HepG2 (cell line): ENCODE measurements around the gene AHCYL2. TPM values are rescaled to one million over a fixed set of nuclear protein-coding genes. Genes with fewer than 3 reads are reported as not detected.

Experiments
- ATAC-seq: fragments of 200-7000 bp; cut with Tn5 transposase; 3 replicates; pipeline ENCODE4 v1.9.1; 2020; ENCODE audit warnings: mild to moderate bottlenecking, moderate library complexity
- BruUV-seq: library from RNA; stranded (reverse); fragments of 400-500 nt; replicated peaks from 2 replicates; lab custom pipeline; 2021; lab: Mats Ljungman, UMichigan
- CTCF ChIA-PET: fragments of 300-600 bp; formaldehyde crosslinking; extraction: SDS; loops from one replicate; lab custom pipeline; 2021; ENCODE audit warnings: low total read pairs, inconsistent platforms, low intra/inter-chr PET ratio; lab: Yijun Ruan, JAX
- POLR2A ChIA-PET: fragments of 350-600 bp; sonication (Branson Sonifier 250); formaldehyde crosslinking; loops from one replicate; lab custom pipeline; 2020; ENCODE audit warnings: antibody characterized with exemption, inconsistent platforms; lab: Yijun Ruan, JAX
- DNase-seq: peaks from one replicate; pipeline ENCODE4 v3.0.0-alpha.2; 2015; ENCODE audit warnings: low spot score
- FAIRE-seq: peaks from 3 replicates; lab custom pipeline; 2011; peaks lifted over from hg19 to GRCh38; lab: Jason Lieb, UNC
- H2AFZ ChIP-seq: one replicate; pipeline ENCODE4 v1.6.1; 2011; ENCODE audit warnings: low read length, inconsistent platforms
- H3K27ac ChIP-seq: fragments of 300-600 bp; 3 replicates; pipeline ENCODE4 v1.8.0; 2011; ENCODE audit warnings: mixed run types, mild to moderate bottlenecking, mixed read lengths, low read length, inconsistent platforms; ENCODE audit not compliant: insufficient read depth; ENCODE audit errors: extremely low read length
- H3K27me3 ChIP-seq, 2 experiments: fragments of 200-600 bp in 1 of 2; 2 replicates in 1 of 2; 3 replicates in 1 of 2; pipeline versions ENCODE4 v1.6.0 to v1.8.0; 2011; ENCODE audit warnings: low read length in 2 of 2, mild to moderate bottlenecking in 2 of 2, moderate library complexity in 2 of 2, inconsistent platforms in 1 of 2; ENCODE audit not compliant: insufficient read depth in 2 of 2, control insufficient read depth in 1 of 2
- H3K36me3 ChIP-seq, 2 experiments: fragments of 200-600 bp in 1 of 2; replicated peaks in 1 of 2; 2 replicates in 1 of 2; 3 replicates in 1 of 2; pipeline versions ENCODE4 v1.5.1 to v1.8.0; 2011; ENCODE audit warnings: low read length in 2 of 2, inconsistent platforms in 1 of 2; ENCODE audit not compliant: insufficient read depth in 2 of 2, control insufficient read depth in 1 of 2
- H3K4me1 ChIP-seq: 2 replicates; pipeline ENCODE4 v1.5.1; 2012; ENCODE audit warnings: low read length, inconsistent platforms; ENCODE audit not compliant: insufficient read depth
- H3K4me2 ChIP-seq: 2 replicates; pipeline ENCODE4 v1.6.0; 2011; ENCODE audit warnings: low read depth, low read length, inconsistent platforms
- H3K4me3 ChIP-seq, 3 experiments: fragments of 200-600 bp in 1 of 3; sonication (generic), shearing (Covaris generic) in 1 of 3; replicated peaks in 1 of 3; 2 replicates each; pipeline ENCODE4 v1.5.1; 2011 to 2016; ENCODE audit warnings: low read length in 3 of 3, inconsistent platforms in 2 of 3, low read depth in 2 of 3, mild to moderate bottlenecking in 2 of 3, control low read depth in 1 of 3, mixed read lengths in 1 of 3; ENCODE audit not compliant: insufficient read depth in 1 of 3
- H3K79me2 ChIP-seq: one replicate; pipeline ENCODE4 v1.6.1; 2011; ENCODE audit warnings: low read length, inconsistent platforms; ENCODE audit not compliant: insufficient read depth
- H3K9ac ChIP-seq: 2 replicates; pipeline ENCODE4 v1.6.0; 2011; ENCODE audit warnings: mild to moderate bottlenecking, low read depth, low read length, inconsistent platforms; ENCODE audit not compliant: insufficient read depth
- H3K9me3 ChIP-seq: 2 replicates; pipeline ENCODE4 v1.5.1; 2012; ENCODE audit warnings: mild to moderate bottlenecking, low read length
- H4K20me1 ChIP-seq: 2 replicates; pipeline ENCODE4 v1.6.0; 2011; ENCODE audit warnings: inconsistent platforms, mild to moderate bottlenecking, low read length, moderate library complexity; ENCODE audit not compliant: insufficient read depth
- ARID5B ChIP-seq: IDR thresholded peaks from 2 replicates; pipeline ENCODE4 v1.4.0; 2020; ENCODE audit warnings: mild to moderate bottlenecking, missing genetic modification reagents
- BATF2 ChIP-seq: sonication (generic); formaldehyde crosslinking; IDR thresholded peaks from 2 replicates; pipeline ENCODE4 v1.8.0; 2022; ENCODE audit warnings: mild to moderate bottlenecking, missing genetic modification reagents, moderate library complexity
- FOSL2 ChIP-seq: sonication (generic); formaldehyde crosslinking; IDR thresholded peaks from 2 replicates; pipeline ENCODE4 v1.4.0; 2020; ENCODE audit warnings: missing genetic modification reagents
- NR3C1 ChIP-seq: sonication (generic); formaldehyde crosslinking; IDR thresholded peaks from 2 replicates; pipeline ENCODE4 v1.4.0; 2020; ENCODE audit warnings: missing genetic modification reagents
- SMAD3 ChIP-seq: sonication (generic); formaldehyde crosslinking; IDR thresholded peaks from 2 replicates; pipeline ENCODE4 v1.4.0; 2020; ENCODE audit warnings: missing genetic modification reagents
- ZHX2 ChIP-seq, 2 experiments: sonication (generic) in 1 of 2; formaldehyde crosslinking in 1 of 2; IDR thresholded peaks; 2 replicates each; pipeline versions ENCODE4 v1.6.1 to v1.9.0; 2014 to 2022; ENCODE audit warnings: antibody characterized with exemption in 1 of 2, borderline replicate concordance in 1 of 2, inconsistent platforms in 1 of 2, low read depth in 1 of 2, missing genetic modification reagents in 1 of 2
- ZNF253 ChIP-seq: sonication (generic); formaldehyde crosslinking; IDR thresholded peaks from 2 replicates; pipeline ENCODE4 v1.8.0; 2022; ENCODE audit warnings: mild to moderate bottlenecking, missing genetic modification reagents, borderline replicate concordance
- in situ Hi-C: cut with HindIII; loops from 2 replicates; pipeline ENCODE4 v1.10.0; 2017; ENCODE audit warnings: low pct_unique_long_range_greater_than_20kb; ENCODE audit not compliant: extremely low pct_ligation_motif_present
- intact Hi-C: fragments of 100-400 bp; cut with micrococcal nuclease; formaldehyde crosslinking; loops from one replicate; pipeline ENCODE4 v1.10.0; 2022; ENCODE audit not compliant: unreplicated experiment
- polyA plus RNA-seq, 8 experiments: library from polyadenylated mRNA; depleted of rRNA in 3 of 8; stranded (reverse) in 7 of 8; unstranded in 1 of 8; fragments of >200 nt; fragmentation: Illumina TruSeq in 4 of 8; extraction: Trizol in 4 of 8; gene quantifications; 2 replicates each; pipeline versions ENCODE4 v1.2.1 to v1.2.3, GENCODE V29; 2011 to 2016; ENCODE audit warnings: low read depth in 4 of 8, missing spikeins in 1 of 8, mixed read lengths in 1 of 8; ENCODE audit not compliant: insufficient read depth in 1 of 8
- total RNA-seq, 5 experiments: library from RNA; depleted of rRNA; stranded (reverse); fragments of >200 nt; fragmentation: Illumina TruSeq; extraction: Trizol; gene quantifications; 2 replicates each; pipeline ENCODE4 v1.2.3, GENCODE V29; 2016; ENCODE audit warnings: low read depth in 1 of 5
- TF ChIP-seq, protein P1 (sequence below): sonication (generic); formaldehyde crosslinking; IDR thresholded peaks from 2 replicates; pipeline ENCODE4 v1.5.0; 2020; ENCODE audit warnings: mild to moderate bottlenecking, missing genetic modification reagents
- TF ChIP-seq, protein P2 (sequence below): sonication (generic); formaldehyde crosslinking; IDR thresholded peaks from 2 replicates; pipeline ENCODE4 v1.4.0; 2020; ENCODE audit warnings: mild to moderate bottlenecking, missing genetic modification reagents

AHCYL2 gene
- total and polyA plus RNA-seq, 2 of the 13 experiments (the other 11 are each of a cell fraction or from before 2014, with no cell fraction given) = 9.5 to 14.7 TPM

- ATAC-seq = no peak
- intact Hi-C loops (no loop called here), in situ Hi-C loops (no loop called here)
- Histone ChIP-seq H3K4me1 (no peaks in the 10 kb centered on the region), H2AFZ (no peak overlapping the region), H3K36me3 (no peaks in the 10 kb centered on the region), H3K9me3 (no peaks in the 10 kb centered on the region), H3K4me2 (no peak overlapping the region), H3K27me3 (no peaks in the 10 kb centered on the region), H4K20me1 (no peaks in the 10 kb centered on the region), H3K9ac (no peak overlapping the region), H3K4me3 (no peak overlapping the region), H3K79me2 (no peaks in the 10 kb centered on the region), H3K27ac (no peak overlapping the region)
- POLR2A ChIA-PET = no interaction called here
- CTCF ChIA-PET = no interaction called here
- no peak for FAIRE-seq
- no peak for DNase-seq
- BruUV-seq = no TSS peak
- TF ChIP-seq ZHX2 (IDR thresholded peaks at IDR 0.05; ENCODE audit: low read depth) (no peak), ZHX2 (CRISPR knock-in tag; IDR thresholded peaks at IDR 0.05; ENCODE audit: borderline replicate concordance) (no peak), NR3C1 (CRISPR knock-in tag) (no peak), FOSL2 (CRISPR knock-in tag) (no peak), SMAD3 (no peak), BATF2 (CRISPR knock-in tag) (no peak), ZNF253 (CRISPR knock-in tag) (no peak), ARID5B (CRISPR knock-in tag) (no peak)
- TF ChIP-seq, protein P1, sequence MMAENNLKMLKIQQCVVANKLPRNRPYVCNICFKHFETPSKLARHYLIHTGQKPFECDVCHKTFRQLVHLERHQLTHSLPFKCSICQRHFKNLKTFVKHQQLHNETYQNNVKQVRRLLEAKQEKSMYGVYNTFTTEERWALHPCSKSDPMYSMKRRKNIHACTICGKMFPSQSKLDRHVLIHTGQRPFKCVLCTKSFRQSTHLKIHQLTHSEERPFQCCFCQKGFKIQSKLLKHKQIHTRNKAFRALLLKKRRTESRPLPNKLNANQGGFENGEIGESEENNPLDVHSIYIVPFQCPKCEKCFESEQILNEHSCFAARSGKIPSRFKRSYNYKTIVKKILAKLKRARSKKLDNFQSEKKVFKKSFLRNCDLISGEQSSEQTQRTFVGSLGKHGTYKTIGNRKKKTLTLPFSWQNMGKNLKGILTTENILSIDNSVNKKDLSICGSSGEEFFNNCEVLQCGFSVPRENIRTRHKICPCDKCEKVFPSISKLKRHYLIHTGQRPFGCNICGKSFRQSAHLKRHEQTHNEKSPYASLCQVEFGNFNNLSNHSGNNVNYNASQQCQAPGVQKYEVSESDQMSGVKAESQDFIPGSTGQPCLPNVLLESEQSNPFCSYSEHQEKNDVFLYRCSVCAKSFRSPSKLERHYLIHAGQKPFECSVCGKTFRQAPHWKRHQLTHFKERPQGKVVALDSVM (CRISPR knock-in tag) = no peak
- TF ChIP-seq, protein P2, sequence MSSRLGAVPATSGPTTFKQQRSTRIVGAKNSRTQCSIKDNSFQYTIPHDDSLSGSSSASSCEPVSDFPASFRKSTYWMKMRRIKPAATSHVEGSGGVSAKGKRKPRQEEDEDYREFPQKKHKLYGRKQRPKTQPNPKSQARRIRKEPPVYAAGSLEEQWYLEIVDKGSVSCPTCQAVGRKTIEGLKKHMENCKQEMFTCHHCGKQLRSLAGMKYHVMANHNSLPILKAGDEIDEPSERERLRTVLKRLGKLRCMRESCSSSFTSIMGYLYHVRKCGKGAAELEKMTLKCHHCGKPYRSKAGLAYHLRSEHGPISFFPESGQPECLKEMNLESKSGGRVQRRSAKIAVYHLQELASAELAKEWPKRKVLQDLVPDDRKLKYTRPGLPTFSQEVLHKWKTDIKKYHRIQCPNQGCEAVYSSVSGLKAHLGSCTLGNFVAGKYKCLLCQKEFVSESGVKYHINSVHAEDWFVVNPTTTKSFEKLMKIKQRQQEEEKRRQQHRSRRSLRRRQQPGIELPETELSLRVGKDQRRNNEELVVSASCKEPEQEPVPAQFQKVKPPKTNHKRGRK (CRISPR knock-in tag) = no peak
These were observed 32.3 kb downstream of the AHCYL2 start for GRCh38 chr7:129257168-129257567.
